K562 (cell line): ENCODE results near the gene HSF4. TPM values are rescaled to one million over a fixed set of nuclear protein-coding genes. Genes with fewer than 3 reads are reported as not detected.

ENCODE experiments used
- ATAC-seq: fragments of 200-7000 bp; cut with Tn5 transposase; 3 replicates; pipeline ENCODE4 v1.9.1; 2020; ENCODE audit warnings: moderate library complexity
- BruUV-seq: library from RNA; stranded (reverse); fragments of 400-500 nt; replicated peaks from 2 replicates; lab custom pipeline; 2021; lab: Mats Ljungman, UMichigan
- CTCF ChIA-PET: fragments of 300-600 bp; formaldehyde crosslinking; extraction: SDS; loops from one replicate; lab custom pipeline; 2021; ENCODE audit warnings: low intra/inter-chr PET ratio; lab: Yijun Ruan, JAX
- POLR2A ChIA-PET: fragments of 300-600, 350-650 bp; sonication (Branson Sonifier 250); formaldehyde crosslinking; extraction: SDS; loops from one replicate; lab custom pipeline; 2021; ENCODE audit warnings: antibody characterized with exemption, inconsistent platforms; lab: Yijun Ruan, JAX
- DNase-seq, 4 experiments: peaks; one replicate each; pipeline versions ENCODE4 v3.0.0 to v3.0.0-alpha.2; 2011 to 2018; ENCODE audit warnings: low spot score in 3 of 4, mixed read lengths in 3 of 4; ENCODE audit errors: extremely low read depth in 1 of 4
- FAIRE-seq: peaks from 2 replicates; lab custom pipeline; 2011; peaks lifted over from hg19 to GRCh38; lab: Jason Lieb, UNC
- H2AFZ ChIP-seq: 2 replicates; pipeline ENCODE4 v1.6.0; 2011; ENCODE audit warnings: low read depth, low read length, control low read depth, inconsistent platforms
- H3K27ac ChIP-seq: fragments of 200-600 bp; 3 replicates; pipeline ENCODE4 v1.8.0; 2011; ENCODE audit warnings: low read depth, mild to moderate bottlenecking, control low read depth, inconsistent platforms, low read length, moderate library complexity, mixed read lengths; ENCODE audit errors: extremely low read depth
- H3K27me3 ChIP-seq, 2 experiments: fragments of 300-600 bp in 1 of 2; 2 replicates in 1 of 2; 3 replicates in 1 of 2; pipeline versions ENCODE4 v1.6.0 to v1.8.0; 2011; ENCODE audit warnings: inconsistent platforms in 2 of 2, low read length in 2 of 2, mild to moderate bottlenecking in 1 of 2, mixed read lengths in 1 of 2, moderate library complexity in 1 of 2; ENCODE audit not compliant: control insufficient read depth in 2 of 2, insufficient read depth in 2 of 2
- H3K36me3 ChIP-seq: fragments of 300-600 bp; 3 replicates; pipeline ENCODE4 v1.8.0; 2011; ENCODE audit warnings: mild to moderate bottlenecking, low read length, inconsistent platforms; ENCODE audit not compliant: control insufficient read depth, insufficient read depth
- H3K4me1 ChIP-seq, 2 experiments: fragments of 200-600 bp in 1 of 2; replicated peaks in 1 of 2; 2 replicates in 1 of 2; 3 replicates in 1 of 2; pipeline versions ENCODE4 v1.5.1 to v1.8.0; 2011; ENCODE audit warnings: inconsistent platforms in 2 of 2, low read length in 2 of 2, mild to moderate bottlenecking in 1 of 2, mixed read lengths in 1 of 2, moderate library complexity in 1 of 2; ENCODE audit not compliant: control insufficient read depth in 2 of 2, insufficient read depth in 2 of 2
- H3K4me2 ChIP-seq: 2 replicates; pipeline ENCODE4 v1.6.1; 2011; ENCODE audit warnings: low read length, control low read depth, inconsistent platforms, mixed read lengths; ENCODE audit not compliant: insufficient read depth
- H3K4me3 ChIP-seq: fragments of 200-600 bp; sonication (generic), shearing (Covaris generic); 2 replicates; pipeline ENCODE4 v1.5.1; 2016; ENCODE audit warnings: control low read depth, inconsistent platforms
- H3K79me2 ChIP-seq: fragments of 200-600 bp; 3 replicates; pipeline ENCODE4 v1.8.0; 2011; ENCODE audit warnings: low read length, inconsistent platforms; ENCODE audit not compliant: control insufficient read depth, insufficient read depth
- H3K9ac ChIP-seq, 2 experiments: 2 replicates each; pipeline versions ENCODE4 v1.6.0 to v1.6.1; 2011; ENCODE audit warnings: low read depth in 2 of 2, low read length in 2 of 2, control low read depth in 1 of 2, inconsistent platforms in 1 of 2, mild to moderate bottlenecking in 1 of 2, mixed read lengths in 1 of 2; ENCODE audit not compliant: insufficient read depth in 1 of 2
- H3K9me1 ChIP-seq: one replicate; pipeline ENCODE4 v1.6.0; 2011; ENCODE audit warnings: inconsistent platforms, mild to moderate bottlenecking, low read length, moderate library complexity; ENCODE audit not compliant: control insufficient read depth, insufficient read depth
- H3K9me3 ChIP-seq: replicated peaks from 2 replicates; pipeline ENCODE4 v1.5.1; 2011; ENCODE audit warnings: low read depth, low read length, inconsistent platforms; ENCODE audit not compliant: control insufficient read depth, insufficient read depth
- H4K20me1 ChIP-seq: replicated peaks from 2 replicates; pipeline ENCODE4 v1.6.1; 2011; ENCODE audit warnings: low read length, inconsistent platforms, mixed read lengths; ENCODE audit not compliant: control insufficient read depth, insufficient read depth
- HMGN3 ChIP-seq: IDR thresholded peaks from 2 replicates; pipeline ENCODE4 v1.6.1; 2011; ENCODE audit warnings: borderline replicate concordance, low read depth, mild to moderate bottlenecking, mixed read lengths, low read length; ENCODE audit not compliant: insufficient read length; ENCODE audit errors: extremely low read depth
- RBM17 ChIP-seq: fragments of 200-400 bp; formaldehyde crosslinking; IDR thresholded peaks from 2 replicates; pipeline ENCODE4 v1.6.1; 2017; ENCODE audit warnings: low read depth, mild to moderate bottlenecking, low read length, borderline replicate concordance
- RFX5 ChIP-seq: IDR thresholded peaks from 2 replicates; pipeline ENCODE4 v1.6.1; 2011; ENCODE audit warnings: low read depth, mild to moderate bottlenecking, improper control_type of control experiment, low read length
- THRAP3 ChIP-seq: fragments of 450-650 bp; IDR thresholded peaks from 2 replicates; pipeline ENCODE4 v1.6.1; 2016; ENCODE audit warnings: mild to moderate bottlenecking, inconsistent platforms, borderline replicate concordance
- ZNF140 ChIP-seq: fragments of 250-450 bp; sonication (Bioruptor Pico); IDR thresholded peaks from 2 replicates; pipeline ENCODE4 v1.8.0; 2021; ENCODE audit warnings: moderate library complexity, mild to moderate bottlenecking, inconsistent platforms
- ZNF146 ChIP-seq: IDR thresholded peaks from one replicate; pipeline ENCODE4 v1.6.1; 2018; ENCODE audit warnings: missing compliant biosample characterization; ENCODE audit not compliant: unreplicated experiment
- ZNF740 ChIP-seq, 3 experiments: fragments of 200-800 bp in 1 of 3; sonication (Bioruptor generic) in 1 of 3; sonication (generic) in 1 of 3; formaldehyde crosslinking in 1 of 3; IDR thresholded peaks; 2 replicates each; pipeline versions ENCODE4 v1.6.1 to v1.8.0; 2016 to 2022; ENCODE audit warnings: mild to moderate bottlenecking in 2 of 3, missing compliant biosample characterization in 2 of 3, missing genetic modification characterization in 2 of 3, missing genetic modification reagents in 1 of 3
- WGBS: fragments of 100-300 bp; shearing (Covaris generic); methylation state at CpG from one replicate; pipeline ENCODE4 v1.1.6; 2016; ENCODE audit warnings: low coverage, mixed read lengths; ENCODE audit not compliant: insufficient coverage; ENCODE audit errors: missing lambda C conversion rate; 5-methylcytosine and 5-hydroxymethylcytosine counted together
- in situ Hi-C: fragments of 300-500 bp; cut with MboI; formaldehyde crosslinking; loops from 4 replicates; pipeline ENCODE4 v1.15.0; 2018; ENCODE audit warnings: inconsistent platforms, mixed read lengths
- intact Hi-C: fragments of 100-400 bp; cut with micrococcal nuclease; formaldehyde crosslinking; loops from 2 replicates; pipeline ENCODE4 v1.14.2; 2022
- polyA plus RNA-seq, 8 experiments: library from polyadenylated mRNA; depleted of rRNA in 4 of 8; stranded (reverse) in 5 of 8; unstranded in 3 of 8; fragments of >200 nt; fragmentation: Nextera tagmentation in 2 of 8; fragmentation: Illumina TruSeq in 1 of 8; extraction: Ambion mirVana in 2 of 8; extraction: Trizol in 1 of 8; gene quantifications; 2 replicates each; pipeline versions ENCODE4 v1.2.1 to v1.2.3, GENCODE V29; 2011 to 2014; ENCODE audit warnings: inconsistent platforms in 1 of 8, missing spikeins in 1 of 8
- total RNA-seq, 7 experiments: library from RNA; depleted of rRNA in 6 of 7; stranded (reverse); fragments of >200 nt in 6 of 7; fragmentation: Illumina TruSeq in 2 of 7; extraction: Trizol in 2 of 7; gene quantifications; 2 replicates each; pipeline versions ENCODE4 v1.2.1 to v1.2.3, GENCODE V29; 2011 to 2021; ENCODE audit warnings: low replicate concordance in 1 of 7
- TF ChIP-seq, protein P1 (sequence below): sonication (generic); formaldehyde crosslinking; IDR thresholded peaks from 2 replicates; pipeline ENCODE4 v1.8.1; 2023; ENCODE audit warnings: mild to moderate bottlenecking, missing genetic modification reagents

The HSF4 gene
- total and polyA plus RNA-seq, 9 of the 15 experiments (the other 6 are each of a cell fraction or from before 2014, with no cell fraction given): 0.50 to 35.4 (median 8.8) TPM; not detected in 1

DNA sequence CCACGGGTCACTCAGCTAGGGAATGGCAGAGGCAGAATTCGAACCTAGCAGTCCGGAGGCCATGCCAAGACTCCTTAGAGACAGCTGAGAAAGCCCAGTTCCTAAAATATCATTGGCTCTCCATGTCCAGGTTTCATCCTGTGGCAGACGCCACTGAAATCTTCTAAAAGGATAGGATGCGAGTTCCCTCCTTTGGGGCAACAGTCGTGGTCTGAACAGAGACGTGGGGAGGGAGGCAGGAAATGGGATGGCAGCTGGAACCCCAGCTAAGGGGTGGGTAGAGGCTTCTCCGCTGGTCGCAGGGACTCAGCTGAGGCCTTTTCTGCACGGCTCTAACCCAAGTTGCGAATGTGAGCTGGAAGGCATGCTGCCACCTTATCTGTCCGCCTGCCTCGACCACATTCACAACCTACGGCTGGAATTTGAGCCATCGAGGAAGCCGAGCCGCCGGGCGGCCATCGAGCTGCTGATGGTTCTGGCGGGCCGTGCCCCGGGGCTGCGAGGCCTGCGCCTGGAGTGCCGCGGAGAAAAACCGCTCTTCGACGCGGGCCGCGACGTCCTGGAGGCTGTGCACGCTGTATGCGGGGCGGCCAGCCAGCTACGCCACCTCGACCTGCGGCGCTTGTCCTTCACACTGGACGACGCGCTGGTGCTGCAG lies 1.9 kb upstream of the HSF4 start:
- CTCF ChIA-PET: no interaction called here
- no TSS peak for BruUV-seq

DNA sequence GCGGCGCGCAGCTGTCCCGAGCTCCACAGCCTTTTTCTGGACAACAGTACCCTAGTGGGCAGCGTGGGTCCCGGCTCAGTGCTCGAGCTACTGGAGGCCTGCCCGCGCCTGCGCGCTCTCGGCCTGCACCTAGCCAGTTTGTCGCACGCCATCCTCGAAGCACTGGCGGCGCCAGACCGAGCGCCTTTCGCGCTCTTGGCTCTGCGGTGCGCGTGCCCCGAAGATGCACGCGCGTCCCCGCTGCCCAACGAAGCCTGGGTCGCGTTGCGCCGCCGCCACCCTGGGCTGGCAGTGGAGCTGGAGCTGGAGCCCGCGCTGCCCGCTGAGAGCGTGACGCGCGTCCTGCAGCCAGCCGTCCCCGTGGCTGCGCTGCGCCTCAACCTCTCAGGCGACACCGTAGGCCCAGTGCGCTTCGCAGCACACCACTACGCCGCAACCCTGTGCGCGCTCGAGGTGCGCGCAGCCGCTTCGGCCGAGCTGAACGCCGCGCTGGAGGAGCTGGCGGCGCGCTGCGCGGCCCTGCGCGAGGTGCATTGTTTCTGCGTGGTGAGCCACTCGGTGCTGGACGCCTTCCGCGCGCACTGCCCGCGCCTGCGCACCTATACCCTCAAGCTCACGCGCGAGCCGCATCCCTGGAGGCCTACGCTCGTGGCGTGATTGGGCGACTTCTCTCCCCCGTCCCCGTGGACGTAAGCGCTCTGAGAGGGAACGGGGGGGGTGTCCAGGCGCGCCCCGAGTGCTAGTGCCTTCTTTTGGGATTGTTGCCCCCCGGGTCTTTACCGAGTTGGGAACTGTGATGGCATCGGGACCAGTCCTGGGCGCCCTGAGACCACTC lies 1.2 kb upstream of the HSF4 start:
- ATAC-seq: no peak
- no TSS peak for BruUV-seq
- Histone ChIP-seq H3K4me3 (no peak overlapping the region), H3K9me3 (no peaks in the 10 kb centered on the region), H3K36me3 (peaks cover 13% of the 10 kb centered on the region; the same call in 2 of the 3 replicates), H3K79me2 (peaks cover 28% of the 10 kb centered on the region), H3K27me3 (no peaks in the 10 kb centered on the region), H3K9ac (peak overlapping the region in 1 of 2 experiments; percentile 7; a peak in 1 of 4 replicates), H4K20me1 (no peaks in the 10 kb centered on the region), H3K9me1 (no peaks in the 10 kb centered on the region), H3K4me1 (peaks cover 20 to 86% of the 10 kb centered on the region in 2 experiments), H2AFZ (no peak overlapping the region), H3K27ac (no peak overlapping the region), H3K4me2 (no peak overlapping the region)
- in situ Hi-C loops (loop anchor here (25.0 kb wide), 1 partner anchor 201 kb away; the partner anchor contains the start of gene CES3), intact Hi-C loops (no loop called here)
- POLR2A ChIA-PET: interaction anchor here (1.3 kb wide), 1 partner anchor 24 kb away, joined by 3 read pairs; no protein-coding TSS in a partner anchor
- 97% methylated on average over 46 of the region's 99 CpGs for WGBS
- no peak for FAIRE-seq
- CTCF ChIA-PET: no interaction called here
- DNase-seq: no peak
- TF ChIP-seq HMGN3 (peak; percentile 50), ZNF740 (CRISPR knock-in tag; IDR thresholded peaks at IDR 0.05) (0 out of 2 replicates have a peak, but pooled peaks have one; percentile 20), ZNF740 (tag; IDR thresholded peaks at IDR 0.05) (no peak), RBM17 (no peak), THRAP3 (no peak), ZNF140 (no peak)
- TF ChIP-seq, protein P1, sequence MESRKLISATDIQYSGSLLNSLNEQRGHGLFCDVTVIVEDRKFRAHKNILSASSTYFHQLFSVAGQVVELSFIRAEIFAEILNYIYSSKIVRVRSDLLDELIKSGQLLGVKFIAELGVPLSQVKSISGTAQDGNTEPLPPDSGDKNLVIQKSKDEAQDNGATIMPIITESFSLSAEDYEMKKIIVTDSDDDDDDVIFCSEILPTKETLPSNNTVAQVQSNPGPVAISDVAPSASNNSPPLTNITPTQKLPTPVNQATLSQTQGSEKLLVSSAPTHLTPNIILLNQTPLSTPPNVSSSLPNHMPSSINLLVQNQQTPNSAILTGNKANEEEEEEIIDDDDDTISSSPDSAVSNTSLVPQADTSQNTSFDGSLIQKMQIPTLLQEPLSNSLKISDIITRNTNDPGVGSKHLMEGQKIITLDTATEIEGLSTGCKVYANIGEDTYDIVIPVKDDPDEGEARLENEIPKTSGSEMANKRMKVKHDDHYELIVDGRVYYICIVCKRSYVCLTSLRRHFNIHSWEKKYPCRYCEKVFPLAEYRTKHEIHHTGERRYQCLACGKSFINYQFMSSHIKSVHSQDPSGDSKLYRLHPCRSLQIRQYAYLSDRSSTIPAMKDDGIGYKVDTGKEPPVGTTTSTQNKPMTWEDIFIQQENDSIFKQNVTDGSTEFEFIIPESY (CRISPR knock-in tag): peak; percentile 89

More for the DNA sequence above, 1.9 kb upstream of the HSF4 start:
- no peak overlapping the region for H3K4me3 ChIP-seq
- H3K4me1 ChIP-seq: peaks cover 28 to 84% of the 10 kb centered on the region in 2 experiments
- no peak overlapping the region for H3K9ac ChIP-seq
- H4K20me1 ChIP-seq: 0 out of 2 replicates have a peak, but pooled peaks cover 4% of the 10 kb centered on the region
- POLR2A ChIA-PET: interaction anchor here (0.6 to 1.3 kb wide), 3 partner anchors 24 to 74 kb away, joined by 3 to 4 read pairs (median 3); no protein-coding TSS in a partner anchor
- H3K27ac ChIP-seq: no peak overlapping the region
- FAIRE-seq (no peak), DNase-seq (no peak), ATAC-seq (no peak)
- no peak overlapping the region for H3K4me2 ChIP-seq
- TF ChIP-seq RFX5 (peak; percentile 89), ZNF146 (no peak)
- in situ Hi-C loops: loop anchor here (25.0 kb wide), 1 partner anchor 200 kb away; the partner anchor contains the start of gene CES3
- no peaks in the 10 kb centered on the region for H3K9me1 ChIP-seq
- no peaks in the 10 kb centered on the region for H3K9me3 ChIP-seq
- H2AFZ ChIP-seq: no peak overlapping the region
- H3K79me2 ChIP-seq: peaks cover 28% of the 10 kb centered on the region
- peaks cover 13% of the 10 kb centered on the region; the same call in 2 of the 3 replicates for H3K36me3 ChIP-seq
- no peaks in the 10 kb centered on the region for H3K27me3 ChIP-seq
- WGBS: 95% methylated on average over 38 of the region's 44 CpGs
- intact Hi-C loops: no loop called here
